ENCODE measurements around the gene MAPK4.
"Not testable (repeated sequence)": the region's sequence is repeated elsewhere in the genome, so short reads cannot be mapped to it uniquely, and the experiment has no call there.

The MAPK4 gene

DNA sequence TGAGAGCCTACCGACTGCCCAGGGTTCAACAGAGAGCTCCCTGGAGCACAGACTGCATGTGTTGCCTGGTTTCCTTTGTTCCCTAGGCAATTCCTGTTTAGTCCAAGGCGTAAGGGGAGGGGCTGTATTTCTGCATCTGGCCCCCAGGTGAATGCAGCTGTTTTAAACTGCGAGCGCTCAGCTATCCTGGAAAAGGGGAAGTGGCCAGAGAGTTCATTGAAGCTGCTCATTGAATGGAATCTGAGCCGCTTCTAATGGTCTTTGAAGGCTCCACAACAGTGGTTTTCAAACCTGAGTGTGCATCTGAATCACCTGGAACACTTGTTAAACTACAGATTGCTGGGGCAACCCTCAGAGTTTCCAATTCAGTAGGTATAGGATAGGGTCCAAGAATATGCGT is 18.1 kb downstream of the MAPK4 start:
- no peak for DNase-seq

DNA sequence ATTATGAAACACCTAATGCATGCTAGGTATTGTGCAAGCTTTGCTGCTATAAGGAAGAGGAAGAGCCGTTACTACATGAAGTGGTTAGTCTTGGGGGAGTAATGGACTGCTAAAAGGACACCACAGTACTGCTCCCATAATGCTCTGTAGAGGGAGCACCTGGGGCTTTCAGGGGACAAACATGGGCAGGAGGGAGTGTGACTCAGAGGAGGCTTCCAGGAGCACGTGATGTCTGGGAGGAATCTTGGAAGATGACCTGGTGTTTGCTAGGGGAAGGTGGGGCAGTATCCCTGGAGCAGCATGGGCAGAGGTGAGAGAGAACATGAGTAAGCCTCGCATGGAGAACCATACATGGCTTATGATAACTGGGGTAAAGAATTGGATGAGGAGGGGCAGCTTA is 18.8 kb downstream of the MAPK4 start:
- no peak for DNase-seq

DNA sequence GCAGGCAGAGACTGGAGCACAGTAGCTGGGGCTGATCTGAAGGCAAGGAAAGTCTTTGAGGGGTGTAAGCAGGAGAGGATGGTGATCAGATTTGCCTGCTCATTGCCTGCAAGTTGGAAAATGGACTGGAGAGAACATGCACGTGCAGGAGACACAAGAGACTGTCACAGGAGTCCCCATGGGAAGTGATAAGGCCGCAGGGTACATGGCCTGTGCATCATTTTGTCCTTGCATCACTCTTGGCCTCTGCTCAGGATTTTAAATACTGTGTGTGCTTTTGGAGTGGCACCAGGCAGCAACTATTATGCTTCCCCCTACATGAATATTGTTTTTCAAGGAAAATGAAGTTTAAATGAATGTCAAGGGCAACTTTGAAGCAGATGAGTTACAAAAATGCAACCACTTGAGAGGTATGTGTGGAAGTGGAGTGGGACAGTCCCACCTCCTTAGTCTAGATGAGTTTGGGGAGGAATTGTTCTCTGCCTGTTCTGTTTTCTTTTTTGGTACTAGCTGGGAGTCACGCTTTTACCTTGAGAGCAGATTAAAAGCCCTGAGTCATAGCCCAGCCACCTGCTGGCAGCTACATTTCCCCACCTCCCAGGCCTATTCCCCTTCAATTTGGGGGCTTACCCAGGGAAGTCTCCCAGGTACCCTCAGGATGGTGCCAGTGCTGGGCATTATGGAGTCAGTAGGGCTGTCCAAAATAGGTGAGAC is 19.3 kb downstream of the MAPK4 start:
- no peak for DNase-seq

DNA sequence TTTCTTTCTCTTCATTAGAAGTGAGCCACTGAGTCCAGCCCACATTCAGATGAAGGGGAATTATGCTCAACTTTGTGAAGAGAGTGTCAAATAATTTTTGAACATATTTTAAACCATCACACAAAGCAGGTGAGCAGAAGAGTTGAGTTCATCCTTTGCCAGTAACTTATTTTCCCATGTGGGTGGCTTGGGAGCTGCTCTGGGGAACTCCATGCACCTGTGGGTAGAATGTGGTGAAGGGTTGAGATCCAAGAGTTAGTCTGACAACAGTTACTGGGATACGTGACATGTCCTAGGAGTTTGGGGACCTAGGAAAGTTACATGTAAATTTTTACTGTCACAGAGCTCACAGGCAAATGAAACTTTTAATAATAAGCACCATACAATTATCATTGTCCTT is 21.6 kb downstream of the MAPK4 start:
- DNase-seq, result no peak

DNA sequence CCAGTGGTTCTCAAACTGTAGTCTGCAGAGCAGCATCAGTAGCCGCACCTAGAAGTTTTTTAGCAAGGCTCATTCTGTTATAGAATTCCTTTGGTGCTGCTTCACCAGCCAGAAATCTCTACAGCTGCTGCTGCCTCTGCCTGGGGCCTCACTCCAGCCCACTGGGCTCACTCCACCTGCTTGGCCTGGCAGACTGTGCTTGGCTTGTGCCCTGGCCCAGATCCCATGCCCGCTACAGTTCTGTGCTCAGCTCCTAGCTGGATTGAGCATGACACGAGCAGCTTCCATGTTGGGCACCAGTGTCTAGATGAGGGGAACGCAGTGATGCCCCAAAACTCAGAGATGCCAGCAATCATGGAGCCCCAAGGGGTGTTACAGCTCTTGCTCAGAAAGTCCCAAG is 22.6 kb downstream of the MAPK4 start:
- no peak for DNase-seq

DNA sequence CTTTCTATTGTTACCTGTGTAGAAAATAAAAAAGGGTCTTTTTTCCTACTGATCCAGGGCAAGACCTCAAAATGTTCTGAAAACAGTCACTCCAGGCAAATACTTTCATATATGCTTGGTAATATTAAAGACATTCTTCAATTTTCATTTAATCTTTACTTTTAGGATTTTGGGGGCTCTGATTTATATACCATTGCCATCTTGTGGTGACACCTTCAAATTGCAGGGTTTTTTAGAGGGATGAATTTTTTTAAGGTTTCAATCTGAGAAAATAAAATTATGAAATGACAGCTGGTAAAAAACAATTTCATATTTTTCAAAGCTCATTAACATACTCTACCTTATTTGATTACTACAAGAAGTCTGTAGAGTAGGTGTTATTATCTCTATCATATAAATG is 26.8 kb downstream of the MAPK4 start:
- DNase-seq, result no peak

DNA sequence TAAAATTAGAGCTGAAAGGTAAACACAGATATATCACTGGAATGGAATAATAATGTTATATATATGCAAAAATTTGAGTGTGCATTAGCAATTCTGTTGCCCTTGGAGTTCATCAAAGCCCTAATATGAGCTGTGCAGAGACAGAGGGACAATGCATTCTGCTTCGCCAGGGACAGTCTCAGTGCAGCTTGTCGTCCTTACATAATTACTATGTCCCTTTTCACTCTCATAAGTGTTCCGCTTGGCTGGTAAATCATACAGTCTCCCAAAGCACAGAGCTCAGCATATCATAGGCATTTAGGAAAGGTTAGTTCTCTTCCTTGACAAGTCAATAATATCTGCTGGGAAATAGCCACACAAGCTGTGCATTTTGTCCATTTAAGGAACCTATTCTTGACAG is 30.7 kb downstream of the MAPK4 start:
- DNase-seq, result no peak

DNA sequence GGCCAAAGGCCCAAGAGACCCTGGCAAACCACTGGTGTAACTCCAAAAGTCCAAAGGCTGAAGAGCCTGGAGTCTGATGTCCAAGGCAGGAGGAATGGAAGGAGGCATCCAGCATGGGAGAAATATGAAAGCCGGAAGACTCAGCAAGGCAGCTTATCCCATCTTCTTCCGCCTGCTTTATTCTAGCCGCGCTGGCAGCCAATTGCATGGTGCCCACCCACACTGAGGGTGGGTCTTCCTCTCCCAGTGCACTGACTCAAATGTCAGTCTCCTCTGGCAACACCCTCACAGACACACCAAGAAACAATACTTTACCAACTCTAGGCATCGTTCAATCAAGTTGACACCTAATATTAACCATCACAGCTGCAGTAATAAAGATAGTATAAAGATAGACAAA is 34.1 kb downstream of the MAPK4 start:
- no peak for DNase-seq

DNA sequence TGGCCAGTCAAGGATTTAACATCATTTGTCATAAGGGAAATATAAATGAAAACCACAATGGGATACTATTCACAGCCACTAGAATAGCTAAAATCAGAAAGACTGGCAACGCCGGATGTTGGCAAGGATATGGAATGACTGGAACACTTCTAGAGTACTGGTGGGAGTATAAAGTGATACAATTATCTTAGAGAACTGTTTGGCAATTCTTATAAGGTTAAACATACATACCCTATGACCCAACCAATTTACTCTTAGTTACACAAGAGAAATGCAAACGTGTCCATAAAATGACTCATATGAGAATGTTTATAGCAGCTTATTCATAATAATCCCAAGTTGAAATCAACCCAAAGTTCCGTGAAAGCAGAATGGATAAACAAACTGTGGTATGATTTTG is 35.1 kb downstream of the MAPK4 start:
- DNase-seq, result no peak

DNA sequence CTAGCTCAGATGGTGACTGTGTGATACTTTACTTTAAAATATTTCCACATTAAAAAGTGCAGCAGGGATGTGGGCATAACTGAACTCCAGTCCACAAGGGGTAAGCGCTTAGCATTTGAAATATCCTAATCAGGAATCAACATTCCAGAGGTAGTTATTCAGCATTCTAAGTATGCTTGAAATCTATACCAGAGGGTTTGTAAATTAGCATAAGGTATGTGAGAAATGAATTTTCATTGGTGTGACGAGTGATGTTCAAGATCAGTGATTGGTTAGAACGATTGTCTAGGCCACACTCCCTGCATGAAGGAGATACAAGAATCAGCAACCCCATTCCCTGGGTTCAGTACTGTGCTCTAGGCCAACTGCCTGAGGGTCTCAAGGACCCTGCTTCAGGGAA is 42.6 kb downstream of the MAPK4 start:
- no peak for DNase-seq

DNA sequence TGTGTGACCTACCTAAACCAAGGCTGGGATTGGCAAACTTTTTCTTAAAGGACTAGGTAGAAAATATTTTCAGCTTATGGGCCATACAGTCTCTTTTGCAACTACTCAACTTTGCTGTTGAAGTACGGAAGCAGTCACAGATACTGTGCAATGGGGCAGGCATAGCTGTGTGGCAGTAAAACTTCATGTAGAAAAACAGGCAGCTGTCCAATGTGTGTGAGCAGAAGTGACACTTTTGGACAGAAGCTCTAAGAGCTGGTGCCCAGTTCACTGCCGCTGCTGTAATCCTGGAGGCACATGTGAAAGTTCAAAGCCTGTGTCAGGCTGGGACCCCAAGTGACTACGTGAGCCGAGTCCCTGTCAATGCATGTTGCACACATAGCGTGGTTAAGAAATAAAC is 46.7 kb downstream of the MAPK4 start:
- DNase-seq, result no peak

DNA sequence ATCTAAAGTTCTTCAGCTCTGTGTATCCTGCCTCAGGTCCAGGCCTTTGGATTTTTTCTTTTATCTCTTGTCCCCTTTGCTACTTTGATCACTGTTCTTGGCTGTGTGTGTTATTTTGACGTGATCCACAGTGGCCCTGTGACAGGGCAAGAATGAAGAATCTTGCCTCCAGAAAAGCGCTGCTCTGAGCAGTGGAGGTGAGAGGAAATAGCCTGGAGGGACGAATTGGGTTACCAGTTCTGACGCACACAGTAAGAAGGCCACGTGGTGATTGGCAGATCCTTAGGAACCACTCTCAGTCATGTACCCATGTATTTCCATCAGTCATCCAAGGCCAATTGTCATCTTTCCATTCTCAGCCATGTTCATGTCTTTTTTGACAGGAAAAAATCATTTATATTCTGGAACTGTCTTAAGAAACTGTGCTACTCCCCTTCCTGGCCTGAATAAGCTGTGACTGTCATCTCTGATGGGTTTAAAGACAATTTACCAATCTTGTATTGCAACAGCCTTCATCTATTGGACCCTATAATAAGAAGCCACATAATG is 47.6 kb downstream of the MAPK4 start:
- DNase-seq, result no peak

DNA sequence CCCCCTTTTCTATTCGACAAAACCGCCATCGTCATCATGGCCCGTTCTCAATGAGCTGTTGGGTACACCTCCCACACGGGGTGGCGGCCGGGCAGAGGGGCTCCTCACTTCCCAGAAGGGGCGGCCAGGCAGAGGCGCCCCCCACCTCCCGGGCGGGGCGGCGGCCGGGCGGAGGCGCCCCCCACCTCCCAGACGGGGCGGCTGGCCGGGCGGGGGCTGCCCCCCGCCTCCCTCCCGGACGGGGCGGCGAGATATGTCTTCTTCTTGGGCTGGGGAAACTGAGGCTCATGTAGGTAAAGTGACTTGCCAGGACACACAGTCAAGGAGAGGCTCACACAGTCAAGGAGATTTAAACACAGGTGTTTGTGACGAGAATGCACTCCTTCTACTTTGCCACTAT is 49.3 kb downstream of the MAPK4 start:
- DNase-seq, result not testable (repeated sequence)

DNA sequence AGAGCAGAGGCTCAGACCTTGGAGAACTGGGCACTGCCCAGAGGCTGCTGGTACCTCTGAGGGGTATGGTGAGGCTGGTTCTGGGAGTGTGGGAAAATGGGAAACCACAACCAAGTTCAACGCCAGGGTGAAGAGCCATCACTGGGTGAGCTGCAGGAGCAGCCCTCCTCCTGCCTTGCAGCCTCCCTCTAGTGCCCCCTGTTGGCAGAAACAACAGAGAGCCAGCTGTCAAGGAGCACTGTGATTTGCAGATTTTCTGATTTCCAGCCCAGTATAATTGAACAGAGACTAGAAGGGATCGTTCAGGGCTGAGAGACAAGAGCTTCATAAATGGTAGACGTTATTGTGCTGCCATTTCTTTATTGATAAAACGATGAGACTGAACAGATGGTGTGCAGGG is 50.5 kb downstream of the MAPK4 start:
- DNase-seq, result no peak

DNA sequence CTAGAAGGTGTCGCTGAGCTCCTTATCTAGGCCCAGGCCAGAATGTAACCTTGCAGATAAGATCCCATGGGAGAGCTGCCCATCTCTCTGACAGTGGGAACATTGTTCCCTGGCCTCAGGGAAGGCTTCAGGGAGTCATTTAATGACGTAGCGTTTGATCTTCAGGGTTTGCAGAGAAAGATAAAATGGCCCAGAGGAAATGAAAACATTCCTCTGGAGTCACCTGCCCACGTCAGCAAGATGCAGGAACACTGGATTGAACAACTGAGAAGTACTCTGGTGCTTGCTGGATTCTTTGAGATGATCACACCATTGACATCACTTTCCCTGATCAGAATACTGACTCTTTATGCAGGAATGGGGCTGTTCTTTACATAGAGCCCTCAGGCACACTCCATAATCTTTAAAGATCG is 51.6 kb downstream of the MAPK4 start:
- no peak for DNase-seq

DNA sequence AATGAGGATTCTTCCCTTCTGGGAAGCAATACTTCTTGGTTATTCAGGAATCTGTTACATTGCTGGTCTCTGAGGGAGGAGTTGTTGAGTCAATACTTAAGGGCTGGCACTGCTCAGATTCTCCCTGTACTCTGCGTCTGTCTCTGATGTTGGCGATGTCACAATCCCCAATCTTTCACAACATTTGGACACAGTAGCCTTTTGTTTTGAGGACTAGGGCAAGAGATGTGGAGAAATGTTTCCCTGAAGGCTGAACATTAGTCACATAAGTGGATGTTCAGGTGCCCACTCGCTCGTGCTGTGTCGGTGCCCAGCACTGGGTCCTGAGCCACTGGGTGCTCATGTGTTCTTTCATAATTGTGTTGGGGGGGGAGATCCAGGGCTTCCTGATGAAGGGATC is 55.0 kb downstream of the MAPK4 start:
- no peak for DNase-seq

DNA sequence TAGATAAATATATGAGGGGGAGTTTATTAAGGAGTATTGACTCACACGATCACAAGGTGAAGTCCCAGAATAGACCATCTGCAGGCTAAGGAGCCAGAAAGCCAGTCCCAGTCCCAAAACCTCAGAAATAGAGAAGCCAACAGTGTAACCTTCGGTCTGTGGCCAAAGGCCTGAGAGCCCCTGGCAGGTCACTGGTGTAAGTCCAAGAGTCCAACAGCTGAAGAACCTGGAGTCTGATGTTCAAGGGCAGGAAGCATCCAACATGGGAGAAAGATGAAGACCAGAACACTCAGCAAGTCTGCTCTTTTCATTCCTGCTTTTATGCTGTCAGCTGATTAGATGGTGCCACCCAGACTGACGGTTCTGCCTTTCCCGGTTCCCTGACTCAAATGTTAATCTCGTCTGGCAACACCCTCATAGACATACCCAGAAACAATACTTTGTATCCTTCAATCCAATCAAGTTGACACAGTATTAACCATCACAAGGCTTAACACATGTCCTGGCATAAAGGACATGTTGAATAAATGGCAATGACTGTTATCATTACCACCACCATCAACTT is 56.7 kb downstream of the MAPK4 start:
- no peak for DNase-seq

DNA sequence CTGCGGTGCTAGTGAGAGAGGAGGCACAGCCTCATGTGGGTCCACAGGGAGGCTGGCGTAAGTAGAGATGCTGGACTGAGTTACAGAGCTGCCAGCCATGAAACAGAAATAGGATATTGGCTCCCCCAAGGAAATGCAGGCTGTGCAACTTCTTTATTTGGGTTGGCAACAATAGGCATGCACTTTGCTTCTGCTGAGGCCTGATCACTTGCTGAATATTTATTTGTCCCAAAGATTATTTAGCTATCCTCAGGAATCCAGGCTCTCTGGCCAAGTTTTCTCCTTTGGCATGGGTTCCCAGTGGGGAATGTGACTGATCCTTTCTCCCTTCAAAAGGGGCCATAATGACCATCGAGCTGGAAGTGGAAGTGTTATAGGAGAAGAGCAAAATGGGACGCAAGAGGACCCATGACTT is 60.0 kb downstream of the MAPK4 start:
- no peak for DNase-seq

DNA sequence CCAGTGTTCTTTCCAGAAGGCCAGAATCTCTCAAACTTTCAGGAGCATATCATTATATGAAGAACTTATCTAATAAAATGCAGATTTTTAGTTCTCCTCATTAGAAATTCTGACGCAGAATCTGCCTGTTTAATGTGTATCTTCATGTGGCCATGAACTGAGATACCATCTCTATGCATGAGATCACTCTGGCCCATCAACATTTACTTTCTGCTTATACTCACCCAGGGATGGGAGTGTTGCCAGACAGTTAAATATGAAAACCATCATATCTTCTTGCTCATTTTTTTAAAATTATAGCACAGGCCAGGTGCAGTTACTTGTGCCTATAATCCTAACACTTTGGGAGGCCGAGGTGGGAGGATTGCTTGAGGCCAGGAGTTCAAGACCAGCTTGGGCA is 60.4 kb downstream of the MAPK4 start:
- DNase-seq, result no peak

DNA sequence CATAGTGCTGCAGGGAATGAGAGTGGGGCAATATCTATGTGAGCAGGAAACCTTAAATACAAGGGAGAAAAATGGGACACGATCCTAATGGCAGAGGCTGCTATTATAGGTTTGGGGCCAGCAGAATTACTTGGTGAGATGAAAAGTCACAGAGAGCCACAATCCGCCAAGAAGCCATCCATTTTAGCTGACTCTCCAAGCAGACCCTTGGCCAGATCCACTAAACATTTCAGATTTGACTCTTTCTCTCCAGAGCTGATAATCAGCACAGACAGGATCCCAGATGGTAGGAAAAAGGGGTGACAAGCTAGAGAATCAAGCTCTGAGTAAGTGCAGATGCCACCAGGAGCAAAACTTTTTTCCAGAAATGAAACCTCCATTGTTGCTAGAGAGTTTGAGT is 61.5 kb downstream of the MAPK4 start:
- no peak for DNase-seq

DNA sequence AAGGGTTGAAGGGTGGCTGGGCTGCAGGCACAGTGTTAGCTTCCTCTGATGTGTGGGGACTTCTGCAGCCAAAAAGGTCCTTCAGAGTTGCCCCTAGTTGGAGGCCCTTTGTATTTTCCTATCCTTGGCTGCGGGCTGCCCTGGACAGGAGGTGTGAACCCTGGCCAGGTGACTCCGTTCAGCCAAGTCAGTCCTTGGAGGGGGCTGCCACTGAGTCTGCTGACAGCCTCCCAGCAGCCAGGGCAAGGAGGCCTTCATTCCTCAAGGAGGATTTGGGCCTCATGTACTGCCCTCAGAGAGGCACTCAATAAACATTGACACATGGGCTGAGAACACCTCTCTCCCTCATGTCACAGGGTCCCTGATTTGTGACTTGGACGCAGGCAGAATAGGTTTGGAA is 62.4 kb downstream of the MAPK4 start:
- no peak for DNase-seq

DNA sequence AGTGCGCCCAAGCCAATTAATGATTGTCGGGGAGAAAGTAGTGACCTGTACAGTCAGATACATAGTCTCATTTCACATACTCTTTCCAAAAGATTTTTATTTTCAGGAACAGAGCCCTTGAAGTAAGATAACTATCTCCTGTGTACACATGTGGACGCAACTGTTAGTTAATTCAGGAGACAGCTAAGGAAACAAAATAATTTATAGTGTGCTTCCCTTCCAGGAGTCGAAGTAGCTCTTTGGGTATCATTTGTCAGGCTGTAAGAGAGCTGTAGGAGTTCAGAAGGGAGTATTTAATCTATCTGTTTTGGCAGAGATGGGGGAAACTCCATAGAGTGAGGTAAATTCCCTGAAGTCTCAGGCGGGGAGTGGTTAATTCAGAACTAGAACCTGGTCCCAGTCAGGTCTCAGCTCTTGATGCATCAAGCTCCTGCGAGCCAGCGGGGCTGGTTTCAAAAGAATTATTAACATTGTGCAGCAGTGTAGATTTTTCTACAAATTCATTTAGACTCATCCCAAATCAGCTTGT is 63.0 kb downstream of the MAPK4 start:
- DNase-seq, result no peak

DNA sequence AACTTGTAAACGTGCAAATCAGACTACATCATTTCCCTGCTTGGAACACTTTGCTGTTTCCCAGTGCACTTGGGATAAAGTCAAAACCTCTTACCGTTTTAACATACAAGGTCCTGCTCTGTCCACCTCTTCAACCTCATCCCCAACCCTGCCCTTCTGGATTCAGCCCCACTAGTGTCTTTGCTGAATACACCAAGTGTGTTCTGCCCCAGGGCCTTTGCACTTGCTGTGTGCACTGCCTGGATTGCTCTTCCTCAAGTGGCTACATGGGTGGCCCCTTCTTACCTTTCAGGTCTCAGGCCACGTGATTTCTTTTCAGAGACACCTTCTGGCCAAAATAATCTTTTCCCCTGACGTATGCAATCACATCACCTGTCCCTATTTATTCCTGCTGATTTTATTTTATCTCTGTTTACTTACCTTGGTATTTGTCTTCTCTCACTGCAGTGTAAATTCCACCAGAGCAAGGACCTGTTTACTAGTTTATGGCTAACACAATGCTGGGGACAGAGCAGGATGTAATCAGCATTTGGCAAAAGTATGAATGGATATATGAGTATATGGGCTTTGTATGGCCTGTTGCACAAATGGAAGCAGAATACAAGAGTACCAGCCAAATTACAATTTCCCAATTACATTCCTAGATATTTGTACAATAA is 63.9 kb downstream of the MAPK4 start:
- no peak for DNase-seq

DNA sequence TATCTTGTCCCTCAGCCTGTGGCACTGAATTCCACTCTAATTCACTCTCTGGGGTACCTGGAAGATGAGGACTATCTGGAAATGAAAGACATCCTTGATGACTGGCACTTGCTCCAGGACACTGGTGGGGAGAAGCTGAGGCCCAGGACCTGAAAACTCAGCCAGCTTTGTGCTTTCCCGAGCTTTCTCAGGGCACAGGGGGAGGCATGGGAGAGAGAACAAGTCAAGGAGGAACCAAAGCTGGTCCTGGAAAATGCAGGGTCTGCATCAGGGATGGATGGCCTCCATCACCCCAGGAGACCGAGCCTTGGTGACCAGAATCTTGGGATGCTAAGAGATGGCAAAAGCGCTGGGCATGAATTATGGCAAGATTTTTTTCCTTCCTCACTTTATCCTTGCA is 65.1 kb downstream of the MAPK4 start:
- DNase-seq, result no peak
